Cardiac fibroblast (primary cell): ENCODE measurements around the gene MRPL24.
A peak's percentile ranks its signal among the peaks of the same experiment; 100 is the strongest.

Experiments used
- DNase-seq, 2 donors: peaks; one replicate each; pipeline versions ENCODE4 v3.0.0 to v3.0.0-alpha.2; 2010; ENCODE audit warnings: low read depth in 2 of 2
- H3K4me3 ChIP-seq, 2 donors: replicated peaks in 1 of 2; 1 replicate in 1 of 2; 2 replicates in 1 of 2; pipeline ENCODE4 v1.5.1; 2011; ENCODE audit warnings: low read depth in 2 of 2, low read length in 2 of 2, mild to moderate bottlenecking in 2 of 2, moderate library complexity in 1 of 2
- TF ChIP-seq, protein P1 (sequence below): IDR thresholded peaks from one replicate; pipeline ENCODE4 v1.5.1; 2011; ENCODE audit warnings: low read depth, mild to moderate bottlenecking, low read length, inconsistent platforms

MRPL24 gene

DNA sequence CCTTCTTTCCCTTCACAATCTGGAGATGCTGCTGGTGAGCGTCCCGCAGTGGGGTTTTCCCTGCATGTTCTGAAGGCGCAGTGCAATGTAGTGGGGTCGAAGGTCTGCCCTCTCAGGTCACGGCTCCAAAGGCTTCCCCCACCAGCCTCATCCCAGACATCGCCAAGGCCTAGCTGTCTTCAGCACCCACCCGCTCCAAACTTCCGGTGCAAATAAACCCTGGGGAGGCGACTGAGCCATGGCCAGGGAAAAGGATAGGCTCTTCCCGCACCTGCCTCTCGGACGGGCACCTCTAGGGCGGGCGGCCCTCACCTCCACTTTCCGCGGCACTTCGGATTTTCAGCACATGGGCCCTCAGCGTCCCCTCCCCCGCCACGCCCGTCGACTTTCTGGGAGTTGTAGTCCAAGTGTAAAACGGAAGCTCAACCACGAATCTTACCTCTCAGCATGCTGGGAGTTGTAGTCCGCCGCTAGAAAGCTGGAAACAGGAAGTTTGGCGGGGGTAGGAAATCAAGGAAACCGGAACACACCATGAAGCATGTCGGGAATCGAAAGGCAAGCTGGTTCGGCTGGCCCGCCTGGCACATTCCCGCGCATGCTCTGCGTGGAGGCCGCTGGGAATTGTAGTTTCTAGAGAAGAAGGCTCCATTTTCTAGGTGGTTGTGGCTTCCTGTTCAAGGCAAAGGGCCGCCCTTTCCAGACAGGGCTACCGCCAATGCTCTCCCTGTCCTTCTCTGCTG, at the start of gene MRPL24:
MRPL24 (minus strand) TSS at position 348 of the 740 bp plus-strand sequence. CDS start 2,384 bp downstream, outside the sequence.
- H3K4me3 ChIP-seq: peak within 1 kb of the TSS; percentile 79 to 80
- peak; percentile 99 to 100 for DNase-seq
- TF ChIP-seq, protein P1, sequence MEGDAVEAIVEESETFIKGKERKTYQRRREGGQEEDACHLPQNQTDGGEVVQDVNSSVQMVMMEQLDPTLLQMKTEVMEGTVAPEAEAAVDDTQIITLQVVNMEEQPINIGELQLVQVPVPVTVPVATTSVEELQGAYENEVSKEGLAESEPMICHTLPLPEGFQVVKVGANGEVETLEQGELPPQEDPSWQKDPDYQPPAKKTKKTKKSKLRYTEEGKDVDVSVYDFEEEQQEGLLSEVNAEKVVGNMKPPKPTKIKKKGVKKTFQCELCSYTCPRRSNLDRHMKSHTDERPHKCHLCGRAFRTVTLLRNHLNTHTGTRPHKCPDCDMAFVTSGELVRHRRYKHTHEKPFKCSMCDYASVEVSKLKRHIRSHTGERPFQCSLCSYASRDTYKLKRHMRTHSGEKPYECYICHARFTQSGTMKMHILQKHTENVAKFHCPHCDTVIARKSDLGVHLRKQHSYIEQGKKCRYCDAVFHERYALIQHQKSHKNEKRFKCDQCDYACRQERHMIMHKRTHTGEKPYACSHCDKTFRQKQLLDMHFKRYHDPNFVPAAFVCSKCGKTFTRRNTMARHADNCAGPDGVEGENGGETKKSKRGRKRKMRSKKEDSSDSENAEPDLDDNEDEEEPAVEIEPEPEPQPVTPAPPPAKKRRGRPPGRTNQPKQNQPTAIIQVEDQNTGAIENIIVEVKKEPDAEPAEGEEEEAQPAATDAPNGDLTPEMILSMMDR: no peak

DNA sequence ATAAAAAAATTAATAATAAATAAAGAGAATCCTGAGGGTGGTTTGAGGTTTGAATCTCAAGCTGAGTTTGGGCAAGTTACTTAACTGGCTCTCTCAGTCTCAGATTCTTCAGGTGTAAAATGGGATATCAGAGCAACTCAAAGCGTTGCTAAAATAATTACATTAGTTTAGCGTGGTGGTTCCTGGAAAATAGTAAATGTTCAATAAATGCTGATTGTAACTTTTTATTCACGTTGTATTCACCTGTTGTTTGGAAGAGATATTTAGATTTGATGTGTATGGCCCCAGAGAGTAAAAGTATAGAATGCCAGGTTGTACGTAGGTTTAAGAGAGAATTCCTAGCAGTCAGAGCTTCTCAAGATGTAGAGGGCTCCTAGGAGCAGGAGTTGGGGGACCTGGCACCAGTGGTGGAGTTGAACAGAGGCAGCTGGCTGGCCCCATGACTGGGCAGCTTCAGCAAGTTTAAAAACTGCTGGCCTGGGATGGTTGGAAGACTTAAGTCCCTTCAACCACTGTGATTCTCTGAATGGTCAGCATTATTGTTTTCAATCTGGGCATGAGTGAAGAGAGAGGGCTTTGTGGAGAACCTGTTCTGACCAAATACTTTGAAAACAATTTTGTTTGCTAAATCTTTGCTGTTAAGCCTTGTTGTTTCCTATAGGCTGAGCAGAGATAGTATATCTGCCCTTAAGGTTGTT, 48.9 kb upstream of the MRPL24 start:
- DNase-seq: no peak
- TF ChIP-seq, protein P1: no peak
- H3K4me3 ChIP-seq: no peak overlapping the region

DNA sequence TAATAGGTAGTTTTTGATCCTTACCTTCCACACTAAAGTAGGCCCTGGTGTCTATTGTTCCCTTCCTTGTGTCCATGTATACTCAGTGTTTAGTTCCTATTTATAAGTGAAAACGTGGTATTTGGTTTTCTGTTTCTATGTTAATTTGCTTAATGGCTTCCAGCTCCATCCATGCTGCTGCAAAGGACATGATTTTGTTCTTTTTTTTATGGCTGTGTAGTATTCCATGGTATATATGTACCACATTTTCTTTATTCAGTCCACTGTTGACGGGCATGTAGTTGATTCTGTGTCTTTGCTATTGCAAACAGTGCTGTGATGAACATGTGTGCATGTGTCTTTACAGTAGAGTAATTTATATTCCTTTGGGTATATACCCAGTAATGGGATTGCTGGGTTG, 47.2 kb upstream of the MRPL24 start:
- no peak overlapping the region for H3K4me3 ChIP-seq
- TF ChIP-seq, protein P1: no peak
- DNase-seq: no peak

DNA sequence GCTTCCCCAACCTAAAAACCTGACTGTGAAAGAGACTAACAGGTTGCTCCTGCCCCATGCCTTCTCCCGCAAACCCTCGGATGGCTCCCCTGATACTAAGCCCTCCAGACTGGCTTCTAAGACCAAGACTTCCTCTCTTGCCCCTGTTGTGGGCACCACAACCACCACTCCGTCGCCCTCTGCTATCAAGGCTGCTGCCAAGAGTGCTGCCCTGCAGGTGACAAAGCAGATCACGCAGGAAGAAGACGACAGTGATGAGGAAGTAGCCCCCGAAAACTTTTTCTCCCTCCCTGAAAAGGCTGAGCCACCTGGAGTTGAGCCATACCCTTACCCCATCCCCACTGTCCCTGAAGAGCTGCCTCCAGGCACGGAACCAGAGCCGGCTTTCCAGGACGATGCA, 45.8 kb upstream of the MRPL24 start:
- no peak overlapping the region for H3K4me3 ChIP-seq
- TF ChIP-seq, protein P1: no peak
- DNase-seq: no peak

DNA sequence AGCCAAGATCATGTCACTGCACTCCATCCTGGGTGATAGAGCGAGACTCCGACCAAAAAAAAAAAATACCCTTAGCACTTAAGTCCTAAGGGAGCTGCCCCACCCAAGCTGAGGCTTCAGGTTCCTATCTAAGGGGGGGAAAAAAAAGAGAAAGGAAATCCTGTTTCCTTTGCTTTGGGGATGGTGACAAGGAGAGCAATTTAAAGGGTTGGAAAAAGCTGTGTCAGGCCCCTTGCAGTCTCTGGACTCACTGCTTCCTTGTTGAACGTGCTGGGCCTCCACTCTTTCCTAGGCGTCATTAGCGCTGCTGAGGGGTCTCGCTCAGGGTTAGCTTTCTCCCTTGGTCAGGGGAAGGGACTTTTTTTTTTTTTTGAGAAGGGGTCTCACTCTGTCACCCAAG, 44.6 kb upstream of the MRPL24 start:
- TF ChIP-seq, protein P1: no peak
- no peak for DNase-seq
- H3K4me3 ChIP-seq: no peak overlapping the region

DNA sequence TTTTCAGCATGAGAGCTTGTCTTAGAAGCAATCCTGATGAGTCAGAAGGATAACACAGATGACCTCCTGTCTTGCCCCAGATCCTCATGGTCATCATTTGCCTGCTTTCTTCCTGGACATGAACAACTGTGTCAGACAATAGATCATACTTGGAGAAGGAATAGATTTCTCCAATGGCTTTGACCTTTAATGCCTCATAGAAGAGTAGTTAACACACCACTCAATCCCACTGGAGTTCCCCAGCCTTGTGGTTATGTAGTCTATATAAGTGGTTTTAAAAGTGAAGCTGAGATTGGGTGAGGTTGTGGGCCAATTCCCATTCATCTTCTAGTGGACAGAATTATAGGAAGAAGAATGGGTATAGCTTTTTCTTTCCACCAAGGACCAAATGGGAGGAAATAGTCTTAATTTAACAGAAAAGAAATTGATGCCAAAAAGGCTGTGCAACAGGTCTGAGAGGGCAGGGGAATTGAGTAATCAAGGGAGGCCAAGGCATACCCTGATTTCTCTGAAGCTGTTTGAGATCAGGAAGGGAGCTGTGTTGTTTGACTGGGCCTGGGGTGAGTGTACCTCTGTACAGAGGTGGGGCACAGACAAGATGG, 40.8 kb upstream of the MRPL24 start:
- H3K4me3 ChIP-seq: no peak overlapping the region
- peak; percentile 59 to 60 for DNase-seq
- TF ChIP-seq, protein P1: no peak
